GM21529 (cell line): ENCODE data around the gene FAM13A.
A peak's percentile ranks its signal among the peaks of the same experiment; 100 is the strongest.
"Not testable (repeated sequence)": the region's sequence is repeated elsewhere in the genome, so short reads cannot be mapped to it uniquely, and the experiment has no call there.

Source experiments
- ATAC-seq: cut with Tn5 transposase; IDR thresholded peaks from one replicate; pipeline ENCODE4 v1.9.1; 2021; ENCODE audit not compliant: unreplicated experiment

The FAM13A gene

DNA sequence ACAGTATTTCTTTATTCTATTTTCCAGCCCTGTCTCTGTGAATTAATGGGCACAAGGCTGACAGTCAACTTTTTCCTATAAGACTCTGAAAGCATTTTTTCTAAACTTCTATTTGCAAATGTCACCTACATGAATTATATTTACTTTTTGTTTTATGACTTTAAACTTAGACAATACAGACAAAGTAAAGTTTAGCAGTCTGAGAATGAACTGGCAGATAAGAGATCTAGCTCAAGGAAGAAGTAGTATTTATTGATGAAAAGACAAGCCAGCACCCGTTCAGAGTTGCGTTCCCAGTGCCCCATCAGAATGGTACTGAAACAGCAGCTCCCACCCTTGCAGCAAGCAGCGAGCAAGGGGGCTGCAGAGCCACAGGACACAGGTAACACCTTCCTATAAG is 148.5 kb downstream of the FAM13A start:
- ATAC-seq, result no peak

DNA sequence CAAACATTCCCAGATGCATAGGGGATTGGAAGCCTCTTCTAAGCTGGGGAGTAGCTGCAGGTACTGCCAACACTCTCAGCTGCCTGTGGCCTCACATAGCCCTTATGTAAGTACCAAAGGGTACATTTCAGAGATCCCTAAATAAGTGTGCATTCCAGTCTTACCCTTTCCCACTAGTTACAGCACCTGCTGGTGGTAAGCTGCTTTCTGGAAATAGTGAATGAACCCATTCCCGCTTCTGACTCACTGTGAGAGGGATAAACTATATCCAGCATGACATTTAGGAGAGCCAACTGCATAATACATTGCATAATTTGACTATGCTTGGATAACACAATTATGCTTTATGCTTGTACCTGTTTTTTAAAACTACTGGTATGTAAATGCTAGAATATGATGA is 149.0 kb downstream of the FAM13A start:
- no peak for ATAC-seq

DNA sequence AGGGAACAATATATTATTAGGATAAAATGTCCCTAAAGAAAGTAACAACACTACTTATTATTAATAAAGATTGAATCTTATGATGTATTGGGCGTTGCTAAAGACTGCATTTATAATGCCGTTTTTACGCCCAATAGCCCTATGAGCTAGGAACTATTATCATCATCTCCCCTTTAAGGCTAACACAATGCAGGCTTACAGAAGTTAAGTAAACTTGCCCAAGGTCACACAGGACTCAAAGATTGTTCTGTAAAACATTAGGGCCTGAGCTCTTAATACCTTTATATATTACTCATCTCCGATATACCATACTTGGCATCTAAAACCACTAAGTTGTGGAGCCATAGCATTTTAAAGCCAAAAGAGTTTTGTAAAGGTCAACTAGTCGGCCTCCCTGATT is 149.5 kb downstream of the FAM13A start:
- ATAC-seq, result no peak

DNA sequence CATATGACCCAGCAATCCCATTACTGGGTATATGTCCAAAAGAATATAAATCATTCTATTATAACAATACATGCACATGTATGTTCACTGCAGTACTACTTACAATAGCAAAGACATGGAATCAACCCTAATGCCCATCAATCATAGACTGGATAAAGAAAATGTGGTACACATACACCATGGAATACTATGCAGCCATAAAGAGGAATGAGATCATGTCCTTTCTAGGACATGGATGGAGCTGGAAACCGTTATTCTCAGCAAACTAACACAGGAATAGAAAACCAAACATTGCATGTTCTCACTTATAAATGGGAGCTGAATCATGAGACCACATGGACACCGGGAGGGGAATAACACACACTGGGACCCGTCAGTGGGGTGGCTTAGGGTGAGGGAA is 152.7 kb downstream of the FAM13A start:
- ATAC-seq, result not testable (repeated sequence)

DNA sequence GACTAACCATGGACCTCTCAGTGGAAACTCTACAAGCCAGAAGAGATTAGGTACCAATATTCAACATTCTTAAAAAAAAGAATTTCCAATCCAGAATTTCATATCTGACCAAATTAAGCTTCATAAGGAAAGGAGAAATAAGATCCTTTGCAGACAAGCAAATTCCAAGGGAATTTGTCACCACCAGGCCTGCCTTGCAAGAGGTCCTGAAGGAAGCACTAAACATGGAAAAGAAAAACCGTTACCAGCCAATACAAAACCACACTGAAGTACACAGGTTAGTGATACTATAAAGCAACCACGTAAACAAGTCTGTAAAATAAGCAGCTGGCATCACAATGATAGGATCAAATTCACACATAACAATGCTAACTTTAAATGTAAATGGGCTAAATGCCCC is 156.6 kb downstream of the FAM13A start:
- ATAC-seq, result no peak

DNA sequence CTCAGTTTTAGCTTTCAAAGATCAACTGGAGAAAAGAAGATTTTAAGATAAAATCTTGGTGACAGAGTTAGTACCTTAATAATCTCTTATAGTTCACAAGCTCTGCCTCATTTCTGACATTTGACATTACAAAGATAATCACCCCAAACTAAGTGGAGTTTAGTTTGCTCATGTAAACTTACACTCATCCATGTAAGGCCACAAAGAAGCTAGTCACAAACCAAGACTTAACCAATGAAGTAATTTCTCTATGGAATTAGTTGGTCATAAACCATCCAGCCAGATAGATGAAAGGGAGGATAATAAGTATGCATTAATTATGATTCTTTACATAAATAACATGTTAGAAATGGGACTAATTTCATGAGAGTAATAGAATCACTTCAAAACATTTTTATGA is 159.2 kb downstream of the FAM13A start:
- no peak for ATAC-seq

DNA sequence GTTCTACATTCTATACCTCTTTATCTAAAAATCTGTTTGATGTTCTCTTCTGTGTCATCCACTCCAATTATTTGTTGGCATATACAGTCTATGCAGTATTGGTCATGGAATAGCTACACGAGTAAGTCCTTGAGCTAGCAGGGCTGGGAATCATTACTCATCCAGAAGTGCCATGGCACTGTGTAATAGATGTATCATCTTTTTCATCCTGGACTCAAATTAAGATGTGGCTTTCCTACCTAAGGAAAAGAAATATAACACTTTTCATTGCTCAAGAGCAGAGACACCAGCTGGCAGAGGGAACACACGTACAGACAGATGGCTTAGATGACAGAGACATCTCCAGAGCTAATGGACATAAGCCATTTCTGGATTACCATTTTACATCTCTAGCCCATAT is 159.8 kb downstream of the FAM13A start:
- no peak for ATAC-seq

DNA sequence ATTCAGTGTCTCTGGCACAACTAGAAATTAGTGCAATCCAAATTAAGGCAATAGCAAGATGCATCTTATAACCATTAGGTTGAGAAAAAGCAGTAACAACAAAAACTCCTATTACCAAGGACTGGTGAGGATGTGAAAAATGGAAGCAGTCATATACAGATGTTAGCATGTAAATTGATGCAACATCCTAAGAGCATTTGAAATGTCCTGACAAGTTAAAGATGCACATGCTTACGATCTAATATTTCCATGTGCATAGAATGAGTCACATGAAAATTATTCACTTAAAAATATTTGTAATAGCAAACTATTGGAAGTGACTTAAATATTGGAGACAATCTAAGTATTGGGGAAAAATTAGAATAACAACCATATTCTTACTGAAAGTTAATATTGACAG is 163.0 kb downstream of the FAM13A start:
- no peak for ATAC-seq

DNA sequence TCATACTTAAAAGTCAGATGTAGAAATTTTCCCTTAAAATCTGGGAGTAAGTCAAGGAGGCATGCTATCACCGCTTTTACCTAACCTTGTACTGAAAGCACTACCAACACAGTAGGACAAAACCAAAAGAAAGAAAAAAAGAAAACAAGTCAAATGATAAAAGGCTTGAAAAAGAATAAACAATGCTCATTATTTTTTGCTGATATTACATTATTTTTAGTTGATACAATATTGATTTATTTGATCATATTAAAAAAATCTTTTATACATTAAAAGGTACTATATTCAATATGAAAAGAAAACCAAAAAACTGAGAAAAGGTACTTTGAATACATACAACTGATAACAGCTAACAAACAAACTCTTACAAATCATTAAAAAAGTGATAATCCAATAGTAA is 164.3 kb downstream of the FAM13A start:
- no peak for ATAC-seq

DNA sequence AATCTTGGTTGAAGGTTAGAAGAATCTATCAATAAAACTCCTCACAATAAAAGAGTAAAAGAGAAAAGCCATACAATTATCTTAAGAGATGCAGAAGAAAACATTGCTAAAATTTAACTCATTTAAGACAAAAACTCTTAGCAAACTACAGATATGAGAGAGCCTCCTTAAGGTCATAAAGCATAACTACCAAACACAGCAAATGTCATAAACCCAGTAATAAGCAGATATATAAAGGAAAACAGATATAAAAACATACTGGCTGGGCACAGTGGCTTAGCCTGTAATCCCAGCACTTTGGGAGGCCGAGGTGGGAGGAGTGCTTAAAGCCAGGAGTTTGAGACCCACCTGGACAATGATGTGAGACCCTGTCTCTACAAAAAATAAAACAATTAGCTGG is 165.3 kb downstream of the FAM13A start:
- no peak for ATAC-seq

DNA sequence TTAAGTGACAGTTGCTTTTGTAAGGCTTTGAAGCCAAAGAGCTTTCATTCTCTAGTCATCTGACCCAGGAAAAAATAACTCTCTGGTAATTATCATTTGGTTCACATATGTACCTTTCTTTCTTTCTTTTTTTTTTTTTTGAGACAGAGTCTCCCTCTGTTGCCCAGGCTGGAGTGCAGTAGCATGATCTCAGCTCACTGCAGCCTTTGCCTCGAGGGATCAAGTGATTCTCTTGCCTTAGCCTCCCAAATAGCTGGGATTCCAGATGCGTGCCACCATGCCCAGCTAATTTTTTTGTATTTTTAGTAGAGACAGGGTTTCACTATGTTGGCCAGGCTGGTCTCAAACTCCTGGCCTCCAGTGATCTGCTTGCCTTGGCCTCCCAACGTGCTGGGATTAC is 169.6 kb downstream of the FAM13A start:
- not testable (repeated sequence) for ATAC-seq

DNA sequence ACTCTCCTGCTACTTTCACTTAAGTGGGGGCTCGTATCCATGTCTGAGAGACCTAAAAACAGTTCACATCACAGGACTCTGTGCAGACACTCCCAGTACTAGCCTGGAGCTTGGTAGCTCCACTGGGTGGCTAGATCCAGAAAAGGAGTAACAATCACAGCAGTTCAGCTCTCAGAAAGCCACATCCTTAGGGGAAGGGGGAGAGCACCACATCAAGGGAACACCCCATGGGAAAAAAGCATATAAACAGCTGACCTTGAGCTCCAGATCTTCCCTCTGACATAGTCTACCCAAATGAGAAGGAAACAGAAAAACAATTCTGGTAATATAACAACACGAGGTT is 175.8 kb downstream of the FAM13A start:
- ATAC-seq, result no peak

DNA sequence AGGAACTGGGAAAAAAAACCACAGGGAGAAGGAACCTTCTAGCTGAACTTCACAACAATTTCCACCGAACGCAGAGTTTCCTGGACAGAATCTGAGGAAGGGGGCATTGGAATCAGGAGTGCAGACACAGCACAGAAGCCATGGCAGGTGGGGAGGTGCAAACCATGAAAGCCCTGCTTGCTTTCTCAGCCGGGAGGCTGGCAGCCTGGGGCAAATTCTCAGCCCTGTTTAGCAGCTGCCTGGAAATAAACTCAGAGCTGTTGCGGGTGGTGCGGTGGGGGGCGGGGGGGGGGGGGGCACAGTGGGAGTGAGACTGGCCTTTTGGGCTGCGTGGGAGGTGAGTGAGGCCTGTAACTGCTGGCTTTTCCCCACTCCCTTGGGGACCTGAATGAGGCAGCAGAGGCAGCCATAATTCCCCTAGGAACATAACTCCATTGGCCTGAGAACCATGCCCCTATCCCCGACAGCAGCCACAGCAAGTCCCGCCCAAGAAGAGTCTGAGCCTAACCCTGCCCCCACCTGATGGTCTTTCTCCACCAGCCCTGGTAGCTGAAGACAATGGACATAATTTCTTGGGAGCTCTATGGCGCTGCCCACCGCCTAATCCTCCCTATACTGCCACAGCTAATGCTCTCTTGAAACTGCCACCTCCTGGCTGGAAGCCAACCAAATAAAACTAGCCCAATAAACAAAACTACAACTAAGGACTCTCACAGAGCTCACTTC is 176.3 kb downstream of the FAM13A start:
- no peak for ATAC-seq

DNA sequence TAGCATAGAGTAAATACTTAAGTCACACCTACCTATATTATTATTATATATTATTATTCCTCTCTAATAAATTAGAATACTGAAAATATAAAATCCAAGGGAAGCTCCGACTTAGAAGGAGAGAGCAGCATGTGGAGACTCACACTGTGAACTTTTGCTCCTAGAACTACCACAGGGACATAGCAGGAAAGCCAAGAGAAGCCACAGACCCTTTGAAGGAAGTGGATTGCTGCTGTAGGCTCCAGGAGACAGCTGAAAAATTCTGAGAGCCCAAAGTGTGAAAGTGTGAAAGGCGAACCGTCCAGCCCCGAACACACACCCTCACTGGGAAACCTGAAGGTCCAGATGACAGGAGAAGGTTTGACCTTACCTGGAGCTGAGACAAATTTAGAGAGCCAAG is 177.0 kb downstream of the FAM13A start:
- ATAC-seq, result no peak

DNA sequence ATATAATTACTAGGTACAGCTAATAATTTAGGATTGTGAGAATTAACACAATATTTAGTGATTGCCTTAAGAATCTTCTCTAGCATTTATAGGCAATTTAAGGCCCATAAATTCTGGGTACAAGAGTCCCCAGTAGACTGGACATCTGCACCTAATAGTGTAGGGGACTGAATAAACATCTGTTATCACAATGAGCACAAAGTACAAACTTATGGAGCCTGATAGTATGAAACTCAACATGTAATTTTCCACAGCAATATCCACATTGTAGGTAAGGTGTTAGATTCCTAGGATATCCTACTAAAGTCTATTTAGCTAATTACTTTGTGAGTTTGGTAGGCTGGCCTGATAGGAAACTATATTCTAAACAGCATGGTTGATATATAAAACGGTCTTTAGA is 178.3 kb downstream of the FAM13A start:
- ATAC-seq, result no peak

DNA sequence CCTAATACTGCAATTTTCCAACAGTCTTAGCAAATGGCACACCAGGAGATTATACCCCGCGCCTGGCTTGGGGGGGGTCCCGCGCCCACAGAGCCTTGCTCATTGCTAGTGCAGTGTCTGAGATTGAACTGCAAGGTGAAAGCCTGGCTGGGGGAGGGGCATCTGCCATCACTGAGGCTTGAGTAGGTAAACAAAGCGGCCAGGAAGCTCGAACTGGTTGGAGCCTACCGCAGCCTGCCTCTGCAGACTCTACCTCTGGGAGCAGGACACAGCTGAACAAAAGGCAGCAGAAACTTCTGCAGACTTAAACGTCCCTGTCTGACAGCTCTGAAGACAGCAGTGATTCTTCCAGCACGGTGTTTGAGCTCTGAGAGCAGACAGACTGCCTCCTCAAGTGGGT is 186.6 kb downstream of the FAM13A start:
- no peak for ATAC-seq

DNA sequence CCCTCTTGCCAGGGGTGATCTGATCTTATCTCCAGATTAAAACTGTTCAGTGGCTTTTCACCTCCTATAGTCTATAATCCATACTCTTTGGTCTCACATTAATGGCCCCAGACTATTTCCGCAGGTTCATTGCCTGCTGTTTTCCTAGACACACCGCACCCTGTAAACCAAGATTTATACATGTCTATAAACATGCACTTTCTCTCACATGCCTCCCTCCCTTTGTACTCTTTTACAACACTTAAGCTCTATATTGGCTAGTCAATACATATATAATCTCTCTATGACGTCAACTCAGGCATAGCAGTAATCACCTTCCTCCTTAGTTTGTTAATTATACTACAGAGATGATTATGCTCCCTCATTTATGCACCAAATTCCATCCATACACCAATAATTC is 188.5 kb downstream of the FAM13A start:
- no peak for ATAC-seq

DNA sequence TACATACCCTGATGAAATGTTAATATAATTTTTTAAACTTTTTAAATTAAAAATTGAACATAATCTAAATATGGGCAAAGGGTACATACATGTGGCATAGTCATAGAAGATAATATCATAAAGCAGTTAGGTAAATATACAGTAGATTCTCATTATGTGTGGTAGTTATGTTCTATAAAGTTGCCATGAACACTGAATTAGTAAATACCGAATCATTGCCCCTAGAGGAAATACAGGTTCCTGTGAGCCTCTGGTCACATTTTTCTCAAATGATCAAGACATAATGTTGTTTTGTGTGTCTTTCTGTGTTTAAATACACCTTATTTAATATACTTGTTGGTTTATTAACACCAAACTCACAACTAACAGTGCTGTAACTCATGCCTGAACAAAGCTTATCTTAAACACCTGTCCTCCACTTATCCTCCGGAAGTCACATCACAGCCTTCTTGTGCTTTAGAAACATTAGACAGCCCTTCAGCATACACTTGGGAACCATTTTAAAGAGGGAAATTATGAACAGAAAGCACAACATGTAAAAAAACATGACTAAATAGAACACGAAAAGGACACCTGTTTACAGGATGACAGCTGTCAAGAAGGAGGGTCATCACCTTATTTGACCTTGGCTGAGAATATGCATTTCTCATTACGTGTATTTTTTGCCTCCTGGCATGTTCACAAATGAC is 190.0 kb downstream of the FAM13A start:
- ATAC-seq, result no peak

DNA sequence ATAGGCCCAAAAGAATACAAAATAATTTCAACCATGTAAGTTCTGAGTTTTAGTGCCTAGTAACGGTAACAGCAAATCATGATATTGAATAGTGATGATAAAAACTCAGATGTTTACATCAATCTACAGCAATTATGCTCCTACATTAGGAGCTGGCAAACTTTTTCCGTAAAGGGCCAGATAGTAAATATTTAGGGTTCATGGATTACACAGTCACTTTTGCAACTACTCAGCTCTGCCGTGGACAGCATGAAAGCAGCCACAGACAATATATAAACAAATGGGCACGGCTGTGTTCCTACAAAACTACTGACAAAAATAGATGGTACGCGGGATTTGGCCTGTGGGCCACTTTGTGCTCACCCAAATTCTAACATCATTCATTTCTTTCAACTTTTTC is 191.5 kb downstream of the FAM13A start:
- ATAC-seq, result no peak

DNA sequence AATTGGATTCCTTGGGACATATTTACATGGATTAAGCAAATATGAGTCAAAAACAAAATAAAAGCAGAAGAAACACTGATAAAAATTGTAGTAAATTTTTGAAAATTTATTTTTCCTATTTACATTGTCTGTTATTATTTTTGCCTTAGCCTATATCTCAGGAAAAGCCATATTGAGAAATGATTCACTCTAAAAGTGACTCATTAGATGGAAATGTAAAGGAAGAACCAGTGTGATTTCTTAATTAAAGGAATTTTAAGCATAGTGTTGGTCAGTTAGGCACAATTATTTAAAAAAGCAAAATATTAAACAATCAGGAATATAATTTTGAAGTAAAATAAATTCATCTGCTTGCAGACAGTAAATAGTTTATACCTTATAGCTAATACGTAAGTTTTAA is 191.9 kb downstream of the FAM13A start:
- no peak for ATAC-seq

DNA sequence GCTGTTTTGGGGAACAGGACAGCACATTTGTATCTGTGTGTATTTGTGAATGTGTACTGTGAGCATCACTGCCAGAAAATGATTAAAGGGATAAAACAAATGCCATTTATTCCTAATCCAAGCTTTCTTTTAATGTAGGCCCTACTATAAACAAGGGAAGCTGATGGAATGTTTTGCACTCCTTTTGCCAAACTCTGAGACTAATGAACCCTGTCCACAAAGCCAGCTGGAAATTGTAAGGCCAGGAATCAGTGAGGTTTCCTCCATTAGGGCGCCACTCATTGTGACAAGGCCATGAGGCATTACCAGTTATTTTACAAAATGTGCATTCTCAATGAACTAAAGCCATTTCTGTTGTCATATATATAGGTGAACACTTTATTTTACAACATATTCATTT is 196.4 kb downstream of the FAM13A start:
- ATAC-seq, result no peak

DNA sequence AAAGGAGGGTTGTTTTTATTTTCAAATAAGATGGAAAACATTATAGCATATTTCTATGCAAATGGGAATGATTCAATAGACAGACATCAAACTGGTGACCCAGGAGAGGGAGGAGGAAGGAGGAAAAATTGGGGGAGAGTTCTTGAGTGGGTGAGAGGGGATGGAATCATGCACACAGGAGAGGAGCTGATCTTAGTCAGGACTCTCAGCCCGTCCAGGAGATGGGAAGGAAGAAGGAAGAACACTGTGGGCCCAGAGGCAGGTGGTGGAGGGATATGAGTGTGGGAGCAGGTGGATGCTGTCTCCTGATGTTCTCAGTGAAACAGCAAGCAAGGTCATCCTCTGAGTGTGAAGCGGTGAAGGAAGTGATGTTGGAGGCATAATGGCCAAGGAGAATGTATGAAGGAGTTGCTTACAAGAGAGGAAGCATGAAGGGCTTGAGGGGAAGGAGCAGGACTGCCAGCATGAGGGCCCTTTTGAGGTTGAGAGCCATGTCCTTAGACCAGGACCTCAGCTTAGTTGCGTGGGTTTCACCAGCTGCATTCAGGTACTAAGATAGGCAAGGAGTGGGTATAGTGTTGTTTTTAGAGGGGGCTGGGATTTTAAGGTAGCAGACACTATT is 197.7 kb downstream of the FAM13A start:
- peak; percentile 14 for ATAC-seq

DNA sequence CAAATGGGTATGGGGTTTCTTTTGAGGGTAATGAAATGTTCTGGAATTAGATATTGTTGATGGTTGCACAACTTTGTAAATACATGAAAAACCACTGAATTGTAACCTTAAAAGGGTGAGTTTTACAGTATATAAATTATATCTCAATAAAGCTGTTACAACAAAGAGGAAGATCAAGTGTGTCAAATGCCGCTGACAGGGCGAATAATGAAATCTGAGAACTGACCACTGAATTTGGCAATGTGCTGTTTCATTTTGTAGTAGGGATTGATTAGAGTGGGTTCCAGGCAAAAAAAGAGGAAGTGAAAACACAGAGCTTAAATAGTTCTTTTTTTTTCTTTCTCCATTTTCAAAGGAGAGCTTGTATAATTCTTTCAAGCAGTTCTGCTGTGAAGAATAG is 198.2 kb downstream of the FAM13A start:
- peak; percentile 95 for ATAC-seq
